Progenitor cell of endocrine pancreas (in vitro differentiated cells): ENCODE results near the gene CRHR2. TPM values are rescaled to one million over a fixed set of nuclear protein-coding genes. Genes with fewer than 3 reads are reported as not detected.

Experiments used
- DNase-seq: peaks from one replicate; pipeline ENCODE4 v3.0.0; 2021; ENCODE audit warnings: low spot score; ENCODE audit not compliant: unreplicated experiment
- H3K27ac Mint-ChIP-seq: 2 replicates; pipeline ENCODE4 v1.8.0; 2021; ENCODE audit warnings: mild to moderate bottlenecking, moderate library complexity, mixed read lengths
- H3K27me3 Mint-ChIP-seq: 2 replicates; pipeline ENCODE4 v1.8.0; 2021; ENCODE audit warnings: mixed read lengths
- H3K36me3 Mint-ChIP-seq: 2 replicates; pipeline ENCODE4 v1.8.0; 2022; ENCODE audit warnings: mixed read lengths; ENCODE audit not compliant: insufficient read depth
- H3K4me1 Mint-ChIP-seq: 2 replicates; pipeline ENCODE4 v1.8.0; 2021; ENCODE audit warnings: low read depth, mixed read lengths
- H3K4me3 Mint-ChIP-seq: 2 replicates; pipeline ENCODE4 v1.8.0; 2021; ENCODE audit warnings: low read depth, mild to moderate bottlenecking, moderate library complexity, mixed read lengths
- H3K9me3 Mint-ChIP-seq: 2 replicates; pipeline ENCODE4 v1.8.0; 2021; ENCODE audit warnings: low read depth, mixed read lengths
- CTCF ChIP-seq: fragments of 200-600 bp; sonication (generic); IDR thresholded peaks from one replicate; pipeline ENCODE4 v1.5.0; 2021; ENCODE audit warnings: antibody characterized with exemption, mild to moderate bottlenecking; ENCODE audit not compliant: unreplicated experiment
- total RNA-seq: library from RNA; stranded (reverse); gene quantifications from 2 replicates; pipeline ENCODE4 v1.2.1, GENCODE V29; 2021

Gene CRHR2
- total RNA-seq, 1 donor from 2014 or later, result not detected

DNA sequence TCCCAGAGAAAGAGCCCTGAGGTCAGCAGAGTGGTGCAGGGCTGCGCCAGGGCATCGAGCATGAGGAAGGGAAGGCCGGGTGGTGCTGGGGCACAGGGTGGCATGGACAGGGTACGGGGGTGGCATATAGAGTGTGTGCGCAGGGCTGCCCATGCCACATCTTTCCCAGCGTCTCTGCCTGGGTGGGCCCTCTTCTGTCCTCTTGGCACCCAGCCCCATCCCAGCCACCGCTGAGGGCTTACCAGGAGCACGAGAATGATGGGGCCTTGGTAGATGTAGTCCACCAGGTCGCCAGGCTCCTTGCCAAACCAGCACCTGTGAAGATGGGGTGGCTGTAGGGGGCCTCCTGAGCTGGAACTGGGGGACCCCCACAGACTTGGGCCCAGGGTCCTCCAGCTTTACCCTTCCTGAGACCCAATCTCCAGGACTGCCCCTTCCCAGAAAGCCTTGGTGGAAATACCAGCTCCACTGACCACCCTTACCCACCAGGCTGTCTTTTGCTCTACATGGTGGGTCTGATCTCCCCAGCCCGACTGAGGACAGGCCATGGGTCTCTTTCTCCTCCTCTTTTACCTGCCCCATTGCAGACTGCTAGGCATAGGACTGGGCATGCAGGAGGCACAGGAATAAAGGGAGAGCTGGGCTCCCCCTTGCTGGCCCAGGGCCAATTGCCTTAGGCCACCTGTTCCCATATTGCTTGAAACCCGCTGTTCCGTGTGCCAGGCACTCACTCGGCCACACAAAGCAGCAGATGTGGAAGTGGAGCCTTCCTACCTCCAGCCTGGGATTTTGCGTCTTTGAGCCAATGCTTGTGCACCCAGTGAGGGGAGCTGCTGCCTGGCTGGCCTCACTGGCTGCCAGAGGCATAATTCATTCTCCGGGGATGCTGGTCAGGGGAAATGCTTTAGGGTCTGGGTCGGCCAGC lies 21.7 kb downstream of the CRHR2 start:
- H3K4me1 Mint-ChIP-seq, result peaks cover 5% of the 10 kb centered on the region
- no peak overlapping the region for H3K27ac Mint-ChIP-seq
- no peak for DNase-seq
- H3K4me3 Mint-ChIP-seq, result no peak overlapping the region
- H3K27me3 Mint-ChIP-seq, result no peaks in the 10 kb centered on the region
- H3K36me3 Mint-ChIP-seq, result peaks cover 1% of the 10 kb centered on the region
- TF ChIP-seq CTCF, result no peak
- H3K9me3 Mint-ChIP-seq, result no peaks in the 10 kb centered on the region

DNA sequence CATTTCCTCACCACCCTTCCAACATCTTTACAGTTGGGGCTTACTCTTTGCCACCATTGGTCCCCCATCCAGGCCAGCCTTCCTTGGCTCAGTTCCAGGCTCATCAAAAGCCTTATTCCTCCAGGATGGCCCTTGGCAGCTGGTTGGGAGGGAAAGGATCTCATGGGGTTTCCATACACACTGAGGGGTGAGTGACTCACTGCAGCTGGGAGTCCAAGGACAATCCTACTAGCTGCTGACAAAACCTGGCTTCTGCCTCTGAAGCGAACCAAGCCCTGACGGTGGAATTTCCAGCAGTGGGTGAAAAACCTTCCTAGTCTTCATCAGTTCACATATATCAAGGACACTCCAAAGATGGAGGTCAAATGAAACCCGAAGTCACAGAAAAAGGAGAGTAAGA lies 22.9 kb downstream of the CRHR2 start:
- Mint-ChIP-seq H3K4me1 (peaks cover 5% of the 10 kb centered on the region), H3K9me3 (no peaks in the 10 kb centered on the region), H3K36me3 (peaks cover 8% of the 10 kb centered on the region), H3K4me3 (no peak overlapping the region), H3K27ac (no peak overlapping the region), H3K27me3 (no peaks in the 10 kb centered on the region)
- no peak for TF ChIP-seq CTCF
- no peak for DNase-seq

- no peak for DNase-seq
- peaks cover 8% of the 10 kb centered on the region for H3K36me3 Mint-ChIP-seq
- TF ChIP-seq CTCF, result no peak
- no peaks in the 10 kb centered on the region for H3K9me3 Mint-ChIP-seq
- H3K27me3 Mint-ChIP-seq, result no peaks in the 10 kb centered on the region
- no peak overlapping the region for H3K27ac Mint-ChIP-seq
- H3K4me1 Mint-ChIP-seq, result peaks cover 5% of the 10 kb centered on the region
- no peak overlapping the region for H3K4me3 Mint-ChIP-seq
Measured at GRCh38 chr7:30658479-30659074, 23.7 kb downstream of the CRHR2 start.

GRCh38 chr7:30657131-30657530 lies 25.1 kb downstream of the CRHR2 start:
- Mint-ChIP-seq H3K4me1 (peaks cover 5% of the 10 kb centered on the region), H3K27me3 (no peaks in the 10 kb centered on the region), H3K36me3 (peaks cover 8% of the 10 kb centered on the region), H3K27ac (no peak overlapping the region), H3K4me3 (no peak overlapping the region), H3K9me3 (no peaks in the 10 kb centered on the region)
- no peak for TF ChIP-seq CTCF
- no peak for DNase-seq

GRCh38 chr7:30656006-30656957 lies 26.0 kb downstream of the CRHR2 start:
- H3K27ac Mint-ChIP-seq, result no peak overlapping the region
- no peak for TF ChIP-seq CTCF

More at GRCh38 chr7:30656006-30656957, 26.0 kb downstream of the CRHR2 start:
- Mint-ChIP-seq H3K4me1 (peaks cover 5% of the 10 kb centered on the region), H3K9me3 (no peaks in the 10 kb centered on the region), H3K36me3 (peaks cover 8% of the 10 kb centered on the region), H3K27me3 (no peaks in the 10 kb centered on the region), H3K4me3 (no peak overlapping the region)
- DNase-seq, result no peak
